Measurements from ENCODE around the gene ALG8.

Gene ALG8

DNA sequence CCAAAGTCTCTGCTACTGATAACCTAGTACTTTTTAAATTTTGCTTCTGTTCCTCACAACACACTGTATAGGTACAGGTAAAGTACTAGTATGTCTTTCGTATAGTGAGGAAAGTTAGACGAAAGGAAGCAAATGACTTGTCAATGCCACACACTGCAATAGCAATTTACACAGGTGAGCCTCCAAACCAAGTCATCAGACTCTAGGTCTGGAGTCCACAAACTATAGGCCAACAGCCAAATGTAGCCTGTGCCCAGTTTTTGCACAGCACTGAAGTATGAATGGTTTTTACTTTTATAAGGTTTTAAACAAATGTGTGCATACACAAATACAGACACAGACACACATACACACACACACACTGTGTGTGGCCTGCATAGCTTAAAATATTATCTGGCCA, 28.1 kb downstream of the ALG8 start:
- TF ChIP-seq, protein P1, sequence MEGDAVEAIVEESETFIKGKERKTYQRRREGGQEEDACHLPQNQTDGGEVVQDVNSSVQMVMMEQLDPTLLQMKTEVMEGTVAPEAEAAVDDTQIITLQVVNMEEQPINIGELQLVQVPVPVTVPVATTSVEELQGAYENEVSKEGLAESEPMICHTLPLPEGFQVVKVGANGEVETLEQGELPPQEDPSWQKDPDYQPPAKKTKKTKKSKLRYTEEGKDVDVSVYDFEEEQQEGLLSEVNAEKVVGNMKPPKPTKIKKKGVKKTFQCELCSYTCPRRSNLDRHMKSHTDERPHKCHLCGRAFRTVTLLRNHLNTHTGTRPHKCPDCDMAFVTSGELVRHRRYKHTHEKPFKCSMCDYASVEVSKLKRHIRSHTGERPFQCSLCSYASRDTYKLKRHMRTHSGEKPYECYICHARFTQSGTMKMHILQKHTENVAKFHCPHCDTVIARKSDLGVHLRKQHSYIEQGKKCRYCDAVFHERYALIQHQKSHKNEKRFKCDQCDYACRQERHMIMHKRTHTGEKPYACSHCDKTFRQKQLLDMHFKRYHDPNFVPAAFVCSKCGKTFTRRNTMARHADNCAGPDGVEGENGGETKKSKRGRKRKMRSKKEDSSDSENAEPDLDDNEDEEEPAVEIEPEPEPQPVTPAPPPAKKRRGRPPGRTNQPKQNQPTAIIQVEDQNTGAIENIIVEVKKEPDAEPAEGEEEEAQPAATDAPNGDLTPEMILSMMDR (IDR thresholded peaks at IDR 0.05; ENCODE audit: low read depth, low read length), result no peak
- no peak overlapping the region for H3K4me3 ChIP-seq (ENCODE audit: low read depth, low read length)

DNA sequence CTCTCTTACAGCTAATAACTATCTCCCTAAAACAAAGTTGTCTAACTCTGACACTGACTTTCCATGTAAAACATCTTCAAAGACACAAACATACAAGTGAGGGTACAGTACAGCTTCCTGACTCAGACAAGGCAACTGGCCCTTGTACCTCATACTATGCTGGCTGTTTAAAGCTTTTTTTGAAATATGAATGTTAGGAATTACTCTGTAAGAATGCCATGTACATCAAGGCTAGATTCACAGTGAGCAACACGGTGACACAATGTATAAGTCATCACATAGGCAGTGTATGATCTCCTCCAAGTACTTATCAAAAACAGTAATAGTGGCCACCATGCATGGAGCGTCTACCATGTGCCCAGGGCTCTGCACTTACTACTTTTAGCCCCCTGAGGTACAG, 28.6 kb downstream of the ALG8 start:
- TF ChIP-seq, protein P1 (IDR thresholded peaks at IDR 0.05; ENCODE audit: low read depth, low read length), result no peak
- no peak overlapping the region for H3K4me3 ChIP-seq (ENCODE audit: low read depth, low read length)

DNA sequence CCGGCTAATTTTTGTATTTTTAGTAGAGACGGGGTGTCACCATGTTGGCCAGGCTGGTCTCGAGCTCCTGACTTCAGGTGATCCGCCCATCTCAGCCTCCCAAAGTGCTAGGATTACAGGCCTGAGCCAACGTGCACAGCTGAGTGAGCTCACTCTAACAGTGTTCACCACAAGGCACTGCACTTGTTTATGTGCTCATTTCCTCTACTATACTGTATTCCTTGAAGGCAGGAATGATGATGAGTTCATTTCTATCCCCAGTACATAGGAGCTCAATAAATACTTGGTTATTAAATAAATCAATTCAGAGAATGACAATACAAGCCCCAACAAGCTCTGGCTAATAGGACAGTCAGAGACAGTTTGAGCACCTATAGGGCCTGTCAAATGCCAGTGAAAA, 29.1 kb downstream of the ALG8 start:
- no peak overlapping the region for H3K4me3 ChIP-seq (ENCODE audit: low read depth, low read length)
- TF ChIP-seq, protein P1 (IDR thresholded peaks at IDR 0.05; ENCODE audit: low read depth, low read length), result no peak

DNA sequence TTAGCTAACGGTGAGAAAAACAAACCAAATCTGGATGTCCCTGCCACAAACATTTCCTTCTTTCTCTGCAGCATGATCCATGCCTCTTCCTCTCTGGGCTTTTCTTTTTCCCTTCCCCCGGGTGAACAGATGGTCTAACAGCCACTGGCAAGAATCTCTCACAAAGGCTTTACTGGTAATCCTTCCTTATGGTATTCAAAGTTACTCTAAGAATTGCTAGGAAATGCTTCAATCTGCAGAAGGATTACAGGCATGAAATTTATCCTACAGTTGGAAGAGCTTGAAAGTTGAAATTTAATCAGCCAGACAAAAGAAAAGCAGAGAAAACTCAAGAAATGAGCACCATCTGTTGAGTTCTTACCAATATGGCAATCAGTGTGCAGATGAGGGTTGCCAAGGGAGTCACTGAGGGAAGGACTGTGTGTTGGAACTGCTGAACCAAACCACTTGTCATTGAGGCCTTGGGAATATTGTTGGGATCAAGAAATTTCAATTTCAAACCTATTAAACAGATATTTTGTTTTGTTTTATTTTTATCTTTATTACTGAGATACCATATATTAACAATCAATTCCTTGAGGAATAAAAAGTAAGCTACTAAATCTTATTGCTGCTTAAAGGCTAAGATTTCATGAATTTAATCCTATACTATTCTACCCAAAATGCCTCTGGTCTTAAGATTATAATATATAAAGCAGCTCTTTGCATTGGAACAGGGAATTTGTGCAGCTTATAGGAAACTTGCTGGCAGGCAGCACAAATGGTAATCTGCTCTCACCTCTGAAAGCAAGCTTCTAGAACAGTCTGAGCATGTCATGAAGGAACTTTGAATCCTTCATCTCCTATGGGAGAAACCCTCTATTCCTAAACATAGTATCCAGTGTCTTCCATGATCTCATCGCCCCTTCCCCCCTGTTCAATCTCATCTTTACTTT, 30.1 kb downstream of the ALG8 start:
- H3K4me3 ChIP-seq (ENCODE audit: low read depth, low read length), result no peak overlapping the region
- TF ChIP-seq, protein P1 (IDR thresholded peaks at IDR 0.05; ENCODE audit: low read depth, low read length), result no peak

DNA sequence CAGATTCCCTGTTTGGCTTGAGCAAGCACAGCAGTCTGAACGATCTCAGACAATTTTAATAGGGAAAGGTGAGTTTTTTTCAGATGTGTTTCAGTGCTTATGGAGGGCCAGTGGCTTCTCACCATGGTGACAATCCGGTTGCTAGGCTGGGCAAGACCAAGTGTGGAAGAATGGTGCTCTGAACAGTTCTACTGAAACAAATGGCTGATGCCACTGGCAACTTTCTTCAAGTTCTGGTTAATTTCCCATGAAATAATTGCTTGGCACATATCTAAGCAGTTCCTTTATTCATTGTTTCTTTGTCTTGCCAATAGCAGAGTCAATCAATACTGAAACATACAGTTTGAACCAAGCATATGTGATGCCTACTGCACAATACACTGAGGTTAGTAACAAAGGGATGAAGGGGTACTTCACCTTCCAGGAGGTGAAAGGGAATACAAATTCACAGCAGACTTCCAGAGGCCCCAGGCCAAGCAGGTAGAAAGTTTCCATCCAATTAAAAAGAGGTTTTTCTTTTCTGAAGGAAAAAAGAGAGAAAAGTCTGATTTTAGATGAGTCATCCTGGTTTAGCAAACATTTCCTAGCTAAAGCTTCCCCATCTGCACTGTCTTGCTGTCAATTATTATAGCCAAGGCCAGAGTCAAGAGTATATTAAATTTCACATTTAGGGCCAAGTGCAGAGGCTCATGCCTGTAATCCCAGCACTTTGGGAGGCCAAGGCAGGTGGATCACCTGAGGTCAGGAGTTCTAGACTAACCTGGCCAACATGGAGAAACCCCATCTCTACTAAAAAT, 38.6 kb downstream of the ALG8 start:
- TF ChIP-seq, protein P1 (IDR thresholded peaks at IDR 0.05; ENCODE audit: low read depth, low read length), result no peak
- H3K4me3 ChIP-seq (ENCODE audit: low read depth, low read length), result no peak overlapping the region

DNA sequence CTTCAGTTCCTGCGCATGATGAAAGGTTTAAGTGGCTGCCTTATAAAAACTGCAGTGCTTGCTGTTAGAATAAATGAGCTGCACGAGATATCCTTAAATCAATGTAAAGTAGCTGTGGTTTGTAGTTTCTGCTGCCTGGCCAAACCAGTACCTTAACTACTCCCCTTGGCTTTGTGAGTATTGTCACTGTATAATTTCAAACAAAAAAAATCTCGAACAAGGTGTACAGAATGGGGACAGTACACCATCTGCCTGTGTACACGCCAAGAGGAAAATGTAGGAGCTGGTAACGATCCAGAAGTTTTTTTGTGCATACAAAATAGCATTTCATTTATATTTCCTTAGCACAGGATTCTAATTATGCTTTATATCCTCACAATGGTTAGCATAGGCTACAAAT, 39.2 kb downstream of the ALG8 start:
- H3K4me3 ChIP-seq (ENCODE audit: low read depth, low read length), result no peak overlapping the region
- TF ChIP-seq, protein P1 (IDR thresholded peaks at IDR 0.05; ENCODE audit: low read depth, low read length), result no peak

DNA sequence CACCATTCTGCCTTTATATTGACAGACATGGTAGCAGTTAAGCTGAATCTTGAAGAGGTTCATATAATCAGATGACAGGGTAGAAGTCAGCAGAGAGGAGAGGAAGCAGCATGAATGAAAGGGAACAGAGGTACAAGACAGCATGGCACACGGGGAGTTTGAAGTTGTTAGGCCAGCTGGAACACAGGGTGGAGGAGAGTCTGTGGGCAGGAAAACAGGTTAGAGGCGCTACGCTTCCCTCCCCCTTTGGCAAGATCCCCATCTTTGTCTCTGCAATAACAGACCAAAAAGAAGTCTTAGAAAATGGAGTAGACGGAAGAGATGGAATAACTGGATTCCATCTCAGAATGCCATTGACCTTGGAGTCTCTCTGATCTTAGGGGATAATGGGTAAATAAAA, 39.8 kb downstream of the ALG8 start:
- TF ChIP-seq, protein P1 (IDR thresholded peaks at IDR 0.05; ENCODE audit: low read depth, low read length), result no peak
- no peak overlapping the region for H3K4me3 ChIP-seq (ENCODE audit: low read depth, low read length)

All from WI38 (cell line).